NCI-H187 (cell line): Measurements from ENCODE around the gene GNAI3.
A peak's percentile ranks its signal among the peaks of the same experiment; 100 is the strongest.

Source experiments
- DNase-seq, 2 experiments: peaks; one replicate each; lab custom pipeline; 2025; lab: John Stamatoyannopoulos, UW

Gene GNAI3

DNA sequence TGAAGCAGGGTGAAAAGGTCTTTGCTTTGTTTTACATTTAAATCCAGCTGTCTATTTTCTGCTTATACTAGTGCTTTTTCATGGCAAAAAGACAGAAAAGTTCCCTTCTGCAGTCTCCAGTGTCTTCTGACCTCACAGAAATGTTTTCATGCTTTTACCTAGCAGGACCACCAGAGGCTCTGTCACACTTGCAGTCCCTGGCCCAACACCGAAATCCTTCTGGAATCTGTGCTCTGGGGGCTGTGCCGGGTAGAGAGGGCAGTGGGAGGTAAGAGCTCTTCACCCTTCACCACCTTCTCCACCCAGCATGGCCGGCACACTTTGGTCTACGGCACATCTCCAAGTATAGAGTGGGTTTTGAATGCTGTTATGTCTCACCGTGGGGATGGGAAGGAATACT is 50.2 kb downstream of the GNAI3 start:
- no peak for DNase-seq

DNA sequence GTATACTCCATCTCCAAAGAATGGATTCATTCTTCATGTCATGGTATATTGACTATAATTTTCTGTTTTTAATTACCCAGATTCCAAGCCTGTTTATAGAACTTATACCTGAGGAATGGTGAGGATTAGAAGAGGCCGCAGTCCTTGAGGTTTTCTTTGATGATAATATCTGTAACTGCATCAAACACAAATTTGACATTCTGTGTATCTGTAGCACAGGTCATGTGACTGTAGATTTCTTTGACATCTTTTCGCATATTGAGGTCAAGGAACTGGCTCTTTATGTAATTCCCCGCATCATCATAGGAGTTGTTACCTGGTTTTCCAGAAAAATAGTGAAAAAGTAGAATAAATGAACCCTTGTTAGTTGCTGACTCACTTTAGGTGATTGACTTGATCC is 54.8 kb downstream of the GNAI3 start:
- DNase-seq: no peak

DNA sequence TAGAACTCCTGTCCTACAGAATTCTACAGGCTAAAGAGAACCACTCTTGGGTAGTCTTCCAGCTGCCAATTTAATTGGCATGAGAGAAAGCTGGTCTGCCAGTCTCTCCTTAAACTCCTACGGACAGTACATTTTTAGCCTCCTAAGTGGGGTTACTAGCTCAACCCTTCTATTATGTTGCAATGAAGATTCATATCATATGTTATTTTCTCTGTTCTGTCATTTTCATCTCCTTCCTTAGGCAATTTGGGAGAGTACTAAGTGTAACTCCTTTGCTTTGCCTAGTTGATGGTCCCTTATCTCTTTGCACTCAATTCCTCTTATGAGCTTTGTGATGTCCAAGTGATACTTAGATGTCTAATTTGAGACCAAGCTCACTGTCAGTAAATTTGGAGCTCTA is 57.0 kb downstream of the GNAI3 start:
- no peak for DNase-seq

DNA sequence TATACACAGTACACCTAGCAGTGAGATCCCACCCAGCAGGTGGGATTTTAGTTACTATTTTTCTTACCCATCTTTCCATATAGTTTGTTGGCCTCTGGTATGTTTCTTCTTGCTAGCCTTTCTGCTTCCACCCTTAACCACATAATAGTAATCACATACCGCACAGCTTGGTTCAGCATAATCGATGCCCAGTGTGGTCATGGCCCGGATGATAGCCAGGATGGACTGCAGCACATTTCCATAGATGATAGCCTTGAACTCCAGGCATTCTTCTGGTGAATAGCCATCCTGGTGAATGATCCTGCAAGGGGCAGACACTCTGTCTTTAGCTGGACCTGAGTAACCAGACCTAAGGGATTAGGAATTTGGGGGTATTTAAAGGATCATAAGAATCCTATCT is 61.5 kb downstream of the GNAI3 start:
- no peak for DNase-seq

DNA sequence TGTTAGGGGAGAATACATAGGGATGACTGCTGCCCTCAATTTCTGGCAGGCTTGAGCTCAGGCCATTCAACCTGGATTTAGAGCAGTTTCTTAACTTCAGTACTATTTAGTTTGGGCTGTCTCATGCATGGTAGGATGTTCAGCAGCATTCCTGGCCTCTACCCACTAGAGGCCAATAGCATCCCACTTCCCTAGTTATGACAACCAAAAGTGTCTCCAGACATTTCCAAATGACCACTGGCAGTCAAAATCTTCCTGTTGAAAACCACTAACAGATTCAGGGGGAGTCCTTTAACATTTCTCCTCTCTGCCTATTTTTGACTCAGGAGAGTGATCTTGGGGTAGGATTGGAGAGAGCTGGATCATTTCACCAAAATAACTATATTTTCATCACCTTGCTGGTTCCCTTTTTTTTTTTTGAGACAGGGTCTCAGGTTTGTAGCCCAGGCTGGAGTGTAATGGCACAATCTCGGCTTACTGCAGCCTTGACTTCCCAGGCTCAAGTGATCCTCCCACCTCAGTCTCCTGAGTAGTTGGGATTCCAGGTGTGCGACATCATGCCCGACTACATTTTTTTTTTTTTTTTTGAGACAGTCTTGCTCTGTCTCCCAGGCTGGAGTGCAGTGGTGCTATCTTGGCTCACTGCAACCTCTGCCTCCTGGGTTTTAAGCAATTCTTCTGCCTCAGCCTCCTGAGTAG is 62.3 kb downstream of the GNAI3 start:
- no peak for DNase-seq

DNA sequence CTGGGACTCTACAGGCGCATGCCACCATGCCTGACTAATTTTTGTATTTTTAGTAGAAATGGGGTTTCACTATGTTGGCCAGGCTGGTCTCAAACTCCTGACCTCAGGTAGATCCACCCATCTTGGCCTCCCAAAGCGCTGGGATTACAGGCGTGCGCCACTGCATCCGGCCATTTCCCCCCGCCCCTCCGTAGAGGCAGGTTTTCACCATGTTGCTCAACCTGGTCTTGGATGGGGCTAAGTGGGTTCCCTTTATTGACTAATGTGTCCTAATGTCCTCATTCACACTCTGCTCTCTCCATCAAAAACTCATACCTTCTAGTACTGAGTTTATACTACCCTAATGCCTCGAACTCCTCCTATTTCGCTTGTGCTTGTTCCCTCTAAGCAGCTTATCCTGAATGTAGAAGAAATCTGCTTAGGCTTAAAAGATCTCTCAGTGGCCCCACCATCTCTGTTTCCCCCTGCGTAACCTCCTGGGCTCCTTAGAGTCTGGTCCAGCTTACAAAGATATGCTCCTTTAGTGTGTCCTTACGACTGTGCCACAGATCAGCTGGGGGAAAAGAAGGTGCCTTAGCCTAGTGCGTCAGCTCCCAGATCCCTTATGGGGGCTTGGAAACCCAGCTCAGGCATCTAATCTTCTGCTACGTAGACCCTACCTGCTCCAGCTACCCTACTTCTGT is 63.0 kb downstream of the GNAI3 start:
- DNase-seq: no peak

DNA sequence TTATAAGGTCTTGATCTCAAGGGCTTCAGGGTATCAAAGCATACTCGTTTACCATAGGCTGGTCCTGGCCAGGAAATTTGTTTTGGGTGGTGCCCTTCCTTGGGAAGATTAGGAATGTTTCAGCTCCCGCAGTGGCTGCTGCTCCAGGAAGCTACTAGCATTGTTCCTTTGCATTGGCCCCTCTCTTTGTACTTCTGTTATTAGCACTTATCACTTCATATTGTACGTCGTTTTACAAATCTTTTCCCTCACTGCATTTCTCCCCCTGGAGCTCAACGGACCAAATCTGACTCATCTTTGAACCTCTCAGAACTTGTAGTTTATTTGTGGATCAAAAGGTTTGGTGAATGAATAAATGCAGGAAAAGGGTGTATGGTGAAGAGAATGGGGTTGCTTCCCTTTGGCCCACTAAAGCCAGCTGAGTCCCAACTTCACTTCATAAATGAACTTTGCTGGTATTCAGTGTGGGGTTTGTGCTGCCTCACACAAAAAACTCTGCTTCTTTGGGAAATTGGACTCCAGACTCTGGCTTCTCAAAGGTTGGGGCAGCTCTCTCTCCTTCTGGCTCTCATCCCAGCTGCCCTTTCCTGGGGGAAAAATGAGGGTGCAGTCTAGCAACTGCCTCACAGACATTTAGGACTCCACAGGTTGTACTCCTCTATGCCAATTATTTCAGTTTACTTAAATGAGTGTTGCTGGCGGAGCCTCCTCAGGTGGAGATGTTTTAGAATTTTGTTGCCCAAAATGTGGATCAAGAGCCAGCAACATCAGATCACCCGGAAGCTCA is 65.1 kb downstream of the GNAI3 start:
- no peak for DNase-seq

DNA sequence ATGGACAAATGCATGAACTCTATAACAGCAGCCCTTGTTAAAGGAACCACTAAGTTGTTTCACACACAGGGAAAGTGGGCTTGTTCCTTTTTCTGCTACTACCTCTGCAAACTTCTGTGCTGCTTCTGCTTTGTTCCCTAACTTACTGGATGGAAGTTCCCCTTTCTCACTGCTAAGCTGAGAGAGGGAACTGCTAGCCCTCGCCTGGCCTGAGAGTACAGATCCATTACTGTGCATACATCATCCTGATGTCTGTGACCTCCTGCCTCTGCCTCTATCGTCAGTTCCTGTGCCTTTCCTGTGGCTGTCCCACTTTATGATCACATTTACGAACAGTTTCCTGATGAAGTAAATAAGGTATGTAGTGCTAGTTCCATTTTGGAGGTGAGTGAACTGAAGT is 67.5 kb downstream of the GNAI3 start:
- no peak for DNase-seq

DNA sequence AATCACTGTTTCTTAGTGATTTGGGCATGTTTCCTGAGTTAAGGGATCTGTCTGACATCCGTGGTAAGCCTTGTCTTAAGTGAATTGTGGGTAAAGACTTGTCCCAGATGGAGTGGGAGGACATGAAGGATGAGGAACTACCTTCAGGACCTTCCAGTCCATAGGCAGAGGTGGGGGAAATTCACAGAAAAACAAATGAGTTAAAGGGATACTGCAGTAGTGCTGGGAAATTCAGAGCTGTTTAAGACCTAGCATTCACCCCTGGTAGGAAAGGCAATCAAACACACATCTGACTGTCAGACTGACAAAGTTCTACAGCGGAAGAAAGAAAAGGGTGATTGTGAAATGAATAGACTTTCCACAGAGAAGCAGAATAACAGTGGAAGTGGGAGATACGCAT is 68.0 kb downstream of the GNAI3 start:
- no peak for DNase-seq

DNA sequence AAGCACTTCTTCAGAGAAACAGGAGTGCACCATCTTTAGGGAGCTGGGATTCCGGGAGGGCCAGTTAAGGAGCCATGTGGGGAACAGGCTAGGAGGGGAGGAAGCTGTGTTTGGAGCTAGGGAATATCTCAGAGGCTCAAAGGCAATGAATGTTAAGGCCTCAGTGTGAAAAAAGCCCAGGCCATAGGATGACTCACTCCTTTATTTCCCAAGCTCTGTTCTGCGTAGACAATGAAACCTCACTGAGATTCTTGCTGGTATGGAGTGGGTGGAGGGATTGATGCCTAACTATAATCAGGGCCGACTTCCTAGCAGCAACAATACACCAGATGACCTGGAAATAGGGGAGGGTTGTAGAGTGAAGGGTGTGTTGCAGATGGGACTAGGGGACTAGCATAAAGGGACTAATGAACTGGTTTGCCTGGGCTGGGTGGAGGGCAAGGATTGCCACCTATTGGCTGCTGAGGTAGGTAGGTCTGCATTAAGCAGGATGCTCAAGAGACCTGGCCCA is 68.9 kb downstream of the GNAI3 start:
- no peak for DNase-seq

DNA sequence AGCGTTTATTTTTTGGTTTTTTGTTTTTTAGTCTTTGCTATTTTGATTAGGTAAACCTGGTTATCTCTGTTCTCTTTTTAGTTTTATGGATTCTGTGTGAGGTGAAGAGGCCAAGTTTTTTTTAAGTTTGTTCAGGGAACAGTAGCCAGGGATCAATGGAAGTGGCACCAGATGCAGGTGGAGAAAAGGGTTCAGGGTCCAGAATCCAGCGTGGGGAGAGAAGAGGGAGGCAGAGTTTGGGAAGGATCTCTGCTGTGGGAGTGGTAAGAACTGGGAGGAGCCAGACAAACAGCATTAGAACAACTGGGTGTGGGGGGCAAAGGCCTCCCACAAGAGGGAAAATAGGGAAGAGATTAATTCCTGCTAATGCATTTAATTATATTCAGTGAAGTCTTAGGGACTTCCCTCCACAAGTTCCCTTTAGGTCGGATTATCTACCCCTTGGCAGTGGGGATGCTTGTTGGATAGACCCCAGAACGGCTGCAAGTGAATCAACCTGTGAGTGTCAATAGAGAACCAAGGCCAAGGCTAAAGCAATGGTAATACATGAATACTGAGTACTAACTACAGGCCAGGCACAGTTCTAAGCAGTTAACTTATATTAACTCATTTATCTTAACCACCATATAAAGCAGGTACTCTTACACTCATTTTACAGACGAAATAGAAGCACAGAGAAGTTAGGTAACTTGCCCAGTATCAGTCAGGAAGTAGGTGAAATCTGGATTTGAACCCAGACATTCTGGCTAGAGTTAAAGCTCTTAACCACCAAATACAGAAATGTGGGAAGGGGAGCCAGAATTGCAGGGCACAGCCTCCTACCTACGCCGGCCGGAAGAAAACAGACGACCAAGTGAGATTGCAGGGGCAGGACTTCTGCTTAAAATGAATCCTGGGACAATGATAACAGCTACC is 70.5 kb downstream of the GNAI3 start:
- DNase-seq: no peak

DNA sequence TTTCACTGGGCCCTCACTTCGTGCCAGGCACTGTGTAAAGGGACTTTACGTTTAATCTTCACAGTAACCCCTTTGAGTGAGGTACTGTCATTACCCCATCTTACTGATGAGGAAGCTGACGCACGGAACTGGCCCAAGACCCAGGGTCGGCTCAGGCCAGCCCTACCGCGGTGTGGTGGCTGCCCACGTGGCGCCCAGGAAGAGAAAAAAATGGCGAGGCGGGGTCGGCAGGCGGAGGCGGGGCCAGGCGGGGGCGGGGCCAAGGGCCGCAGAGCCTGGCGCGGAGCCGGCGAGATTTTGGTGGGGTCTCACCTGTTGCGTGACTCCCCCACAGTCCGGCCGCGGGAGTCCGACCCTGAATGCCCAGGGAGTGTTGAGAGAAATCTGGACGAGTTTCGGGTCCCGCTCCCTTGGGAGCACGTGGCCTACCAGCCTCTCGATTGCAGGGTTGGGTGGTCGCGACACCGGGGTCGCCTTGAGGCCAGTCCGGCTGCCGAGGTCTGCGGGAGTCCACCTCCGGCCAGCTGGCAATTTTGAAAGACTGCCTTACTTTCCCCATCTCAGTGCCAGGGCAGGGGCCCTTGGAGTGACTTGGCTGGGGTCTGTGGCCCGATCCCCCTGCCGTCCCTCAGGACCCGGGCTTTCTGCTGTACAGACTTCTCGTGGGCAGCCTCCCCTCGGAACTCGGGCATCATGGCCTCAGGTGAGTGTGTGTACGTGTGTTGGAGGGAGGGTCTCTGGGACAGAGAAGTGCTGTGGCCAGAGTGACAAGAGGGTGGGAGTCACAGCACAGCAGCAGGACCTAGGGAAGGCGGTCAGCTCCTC is 71.4 kb downstream of the GNAI3 start, which contains the start of the genes AMPD2 and GNAT2:
AMPD2 (plus strand) TSS at position 262 of the 825 bp plus-strand sequence. CDS start 1,339 bp downstream, outside the sequence.
GNAT2 (minus strand) TSS at position 41 of the 825 bp plus-strand sequence. CDS start 6,746 bp downstream, outside the sequence.
- peak in 1 of 2 experiments; percentile 10 for DNase-seq

DNA sequence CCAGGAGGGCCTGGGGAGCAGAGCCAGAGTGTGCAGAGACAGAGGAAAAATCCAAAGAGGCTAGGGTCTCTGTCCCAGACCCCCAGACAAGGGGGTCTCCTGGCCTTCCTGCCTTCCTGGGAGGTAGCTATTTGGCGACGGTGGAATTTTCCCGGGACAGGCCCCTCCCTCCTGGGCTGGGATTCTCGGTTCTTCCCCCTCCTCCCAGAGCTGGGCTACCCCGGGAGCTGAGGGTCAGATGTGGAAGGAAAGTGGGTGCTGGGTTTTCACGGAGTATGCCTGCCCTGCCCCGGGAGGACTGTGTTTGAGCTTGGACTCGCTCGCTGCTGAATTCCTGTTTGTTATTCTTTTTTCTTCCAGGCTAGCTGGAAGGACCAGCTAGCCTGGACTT is 72.0 kb downstream of the GNAI3 start:
- no peak for DNase-seq

DNA sequence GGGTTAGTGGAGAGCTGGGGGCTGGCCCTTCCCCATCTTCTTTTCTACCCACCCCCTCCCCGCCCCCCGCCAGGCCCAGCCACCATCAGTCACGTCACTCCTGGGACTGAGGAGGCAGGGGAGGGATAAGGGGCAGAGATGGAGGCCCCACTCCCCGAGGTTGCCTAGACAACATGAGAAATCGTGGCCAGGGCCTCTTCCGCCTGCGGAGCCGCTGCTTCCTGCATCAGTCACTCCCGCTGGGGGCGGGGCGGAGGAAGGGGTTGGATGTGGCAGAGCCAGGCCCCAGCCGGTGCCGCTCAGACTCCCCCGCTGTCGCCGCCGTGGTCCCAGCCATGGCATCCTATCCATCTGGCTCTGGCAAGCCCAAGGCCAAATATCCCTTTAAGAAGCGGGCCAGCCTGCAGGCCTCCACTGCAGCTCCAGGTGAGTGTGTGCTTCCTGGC is 72.4 kb downstream of the GNAI3 start:
- DNase-seq: peak; percentile 39 to 67

DNA sequence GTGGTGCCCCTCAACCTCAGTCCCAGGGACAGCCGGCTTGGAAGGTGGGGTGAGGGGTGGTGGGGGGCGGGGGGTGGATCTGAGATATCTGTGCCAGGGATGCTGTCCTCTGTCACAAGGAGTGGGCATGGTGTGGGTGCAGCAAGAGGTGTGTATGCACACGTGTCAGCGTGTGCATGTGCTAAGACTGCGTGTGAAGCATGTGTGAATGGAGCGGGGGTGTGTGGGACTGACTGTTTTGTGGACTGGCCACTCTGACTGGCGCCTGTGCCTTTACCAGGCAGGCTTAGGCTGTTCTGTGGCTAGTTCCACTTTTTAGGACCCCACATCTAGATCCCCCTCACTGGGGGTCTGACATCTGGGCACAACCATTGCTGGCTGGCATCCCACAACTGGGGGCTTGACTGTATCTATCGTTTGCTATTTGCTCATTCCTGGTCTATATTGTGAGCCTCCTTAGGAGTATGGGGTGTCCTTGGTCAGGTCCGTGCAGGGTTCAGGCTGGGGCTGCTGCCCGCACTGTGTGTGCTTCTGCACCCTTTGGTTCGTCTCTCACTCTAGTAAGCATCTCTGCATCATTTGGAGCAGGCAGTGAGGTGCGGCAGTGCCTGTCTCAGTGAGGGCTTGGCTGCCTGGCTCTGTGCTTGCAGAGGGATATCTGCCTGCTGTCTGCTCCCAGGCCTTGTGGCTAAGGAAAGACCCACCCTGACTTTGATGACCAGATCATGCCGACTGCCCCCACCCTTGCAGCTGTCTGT is 73.1 kb downstream of the GNAI3 start:
- no peak for DNase-seq

DNA sequence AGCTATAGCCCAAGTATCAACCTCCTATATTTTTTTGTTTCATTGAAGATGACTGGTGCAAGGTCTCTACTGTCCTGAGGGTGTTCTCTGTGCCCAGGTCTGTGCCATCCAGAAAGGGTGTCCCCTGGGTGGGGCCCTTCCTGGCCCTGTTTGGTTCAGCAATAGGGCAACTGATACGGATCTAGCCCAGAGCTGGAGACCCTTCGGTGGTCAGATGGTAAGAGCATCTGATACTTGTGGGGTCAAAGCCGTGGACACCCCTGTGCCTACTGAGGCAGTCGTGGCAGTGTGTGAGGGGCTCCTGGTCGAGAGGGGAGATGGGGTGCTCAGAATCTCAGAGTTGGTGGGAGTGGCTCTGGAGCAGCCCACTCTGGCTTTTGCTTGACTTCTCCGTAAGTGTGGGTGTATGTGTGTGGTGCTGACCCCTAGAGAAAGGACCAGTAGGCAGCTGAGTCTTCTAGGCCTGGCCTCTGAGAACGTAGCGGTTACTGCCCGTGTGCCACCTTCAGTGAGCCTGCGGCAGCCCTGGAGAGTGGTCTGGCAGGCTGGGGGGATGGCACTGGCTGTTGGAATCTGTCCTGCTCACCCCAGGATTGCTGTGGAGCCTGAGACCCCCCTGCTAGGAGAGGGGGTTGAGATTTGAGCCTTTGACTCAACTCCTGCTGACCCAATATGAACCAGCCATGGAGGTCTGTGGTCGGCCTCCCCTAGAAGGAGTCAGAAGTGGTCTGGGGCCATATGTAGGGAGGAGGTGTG is 73.9 kb downstream of the GNAI3 start:
- no peak for DNase-seq

DNA sequence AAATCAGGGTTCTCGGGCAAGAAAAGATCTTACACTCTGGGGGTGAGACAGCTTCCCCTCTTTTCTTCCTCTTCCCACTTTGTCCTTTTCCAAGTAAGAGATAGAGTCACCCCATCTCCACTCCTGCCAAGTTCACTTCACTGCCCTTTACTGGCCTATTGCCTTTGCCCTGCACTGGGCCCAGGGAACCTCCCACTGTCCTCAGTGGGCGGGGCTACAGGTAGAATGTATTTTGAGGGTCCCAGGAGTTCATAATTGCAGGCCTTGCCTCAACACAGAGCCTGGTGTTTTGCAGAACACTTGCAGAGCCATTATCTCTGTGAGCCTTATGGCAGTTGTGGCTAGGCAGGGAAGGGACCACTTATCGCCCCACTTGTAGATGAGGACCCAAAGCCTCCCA is 74.5 kb downstream of the GNAI3 start:
- DNase-seq: no peak

DNA sequence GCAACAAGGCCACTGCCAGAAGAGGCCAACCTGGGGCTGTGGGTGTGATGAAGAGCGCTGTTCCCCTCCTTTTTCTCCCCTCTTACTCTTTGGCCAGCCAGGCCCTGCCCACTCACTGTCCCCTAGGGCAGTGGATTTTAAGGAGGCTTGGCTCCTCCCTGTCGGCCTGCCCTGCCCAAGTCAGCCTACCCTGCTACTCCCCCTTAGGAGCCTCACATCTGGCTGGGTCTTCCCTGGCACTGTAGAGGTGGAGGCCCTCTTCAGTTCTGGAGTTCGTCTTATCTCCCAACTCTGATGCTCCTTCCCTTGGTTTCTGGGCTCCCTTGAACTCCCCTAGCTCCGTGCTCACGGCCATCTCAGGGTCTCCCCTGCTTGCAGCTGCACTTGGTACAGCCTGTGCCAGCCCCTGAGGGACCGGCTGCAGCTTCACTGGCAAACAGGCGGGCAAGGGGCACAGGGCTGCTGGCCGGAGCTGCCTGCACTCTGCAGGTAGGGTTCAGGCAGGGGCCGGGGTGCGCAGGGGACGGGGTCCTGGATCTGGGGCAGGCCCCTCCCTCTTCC is 75.3 kb downstream of the GNAI3 start:
- no peak for DNase-seq
